Measurements from ENCODE around the gene SOD1. TPM values are rescaled to one million over a fixed set of nuclear protein-coding genes. Genes with fewer than 3 reads are reported as not detected.

Gene SOD1
- total and polyA plus RNA-seq, 2 of the 13 experiments (the other 11 are each of a cell fraction or from before 2014, with no cell fraction given): 317 to 537 TPM

GRCh38 chr21:31659286-31659535 lies 282 bp upstream of the SOD1 start (continued):
- TF ChIP-seq ZFP62 (CRISPR knock-in tag; IDR thresholded peaks at IDR 0.05): 0 out of 2 replicates have a peak, but pooled peaks have one; percentile 4
- TF ChIP-seq ZNF670 (CRISPR knock-in tag; IDR thresholded peaks at IDR 0.05; ENCODE audit: borderline replicate concordance): peak; percentile 66; the same call in 1 of the 2 replicates
- TF ChIP-seq ZNF331 (CRISPR knock-in tag; IDR thresholded peaks at IDR 0.05): 0 out of 2 replicates have a peak, but pooled peaks have one; percentile 3
- TF ChIP-seq PPARG (CRISPR knock-in tag; conservative IDR thresholded peaks at IDR 0.05): 0 out of 2 replicates have a peak, but pooled peaks have one; percentile 26
- peak; percentile 57; the same call in 1 of the 2 replicates for TF ChIP-seq KAT8 (CRISPR knock-in tag; IDR thresholded peaks at IDR 0.05)
- no peak for TF ChIP-seq CREB1 (IDR thresholded peaks at IDR 0.05)
- peak; percentile 37; the same call in 1 of the 2 replicates for TF ChIP-seq CREB1 (CRISPR knock-in tag; IDR thresholded peaks at IDR 0.05)
- TF ChIP-seq ELF3 (CRISPR knock-in tag; IDR thresholded peaks at IDR 0.05): 0 out of 2 replicates have a peak, but pooled peaks have one; percentile 21
- 0 out of 2 replicates have a peak, but pooled peaks have one; percentile 67 for TF ChIP-seq KMT2B (CRISPR knock-in tag; IDR thresholded peaks at IDR 0.05)
- 0 out of 2 replicates have a peak, but pooled peaks have one; percentile 53 for TF ChIP-seq FOXC1 (CRISPR knock-in tag; IDR thresholded peaks at IDR 0.05; ENCODE audit: borderline replicate concordance)
- no peak for TF ChIP-seq ZNF580 (CRISPR knock-in tag; IDR thresholded peaks at IDR 0.05; ENCODE audit: borderline replicate concordance, low read depth)
- 0 out of 2 replicates have a peak, but pooled peaks have one; percentile 78 for TF ChIP-seq DMTF1 (CRISPR knock-in tag; IDR thresholded peaks at IDR 0.05)
- peak; percentile 35; the same call in 1 of the 2 replicates for TF ChIP-seq ZNF34 (CRISPR knock-in tag; IDR thresholded peaks at IDR 0.05; ENCODE audit: borderline replicate concordance)
- 0 out of 2 replicates have a peak, but pooled peaks have one; percentile 38 for TF ChIP-seq HOMEZ (CRISPR knock-in tag; IDR thresholded peaks at IDR 0.05; ENCODE audit: low read depth)
- peak; percentile 4; the same call in 1 of the 2 replicates for TF ChIP-seq ZNF710 (CRISPR knock-in tag; IDR thresholded peaks at IDR 0.05; ENCODE audit: borderline replicate concordance)
- peak; percentile 48; the same call in 1 of the 2 replicates for TF ChIP-seq KMT2A (CRISPR knock-in tag; IDR thresholded peaks at IDR 0.05)
- TF ChIP-seq ZBTB33 (CRISPR knock-in tag; IDR thresholded peaks at IDR 0.05): 0 out of 2 replicates have a peak, but pooled peaks have one; percentile 5
- TF ChIP-seq SIX4 (CRISPR knock-in tag; IDR thresholded peaks at IDR 0.05): 0 out of 2 replicates have a peak, but pooled peaks have one; percentile 20
- 0 out of 2 replicates have a peak, but pooled peaks have one; percentile 54 for TF ChIP-seq ZSCAN22 (CRISPR knock-in tag; IDR thresholded peaks at IDR 0.05)
- TF ChIP-seq SKIL (CRISPR knock-in tag; IDR thresholded peaks at IDR 0.05; ENCODE audit: borderline replicate concordance): peak; percentile 17; the same call in 1 of the 2 replicates
